Stimulated activated CD8-positive, alpha-beta memory T cell treated with anti-CD3 and anti-CD28 coated beads, Interleukin-12 subunit alpha, Interleukin-12 subunit beta, amount 100 ng/mL, for 24 hours (primary cell): ENCODE measurements around the gene SLC16A7.
"Not testable (repeated sequence)": the region's sequence is repeated elsewhere in the genome, so short reads cannot be mapped to it uniquely, and the experiment has no call there.

Experiments used
- DNase-seq: peaks from one replicate; pipeline ENCODE4 v3.0.0-alpha.2; 2020; ENCODE audit errors: extremely low read depth

Gene SLC16A7, protein sequence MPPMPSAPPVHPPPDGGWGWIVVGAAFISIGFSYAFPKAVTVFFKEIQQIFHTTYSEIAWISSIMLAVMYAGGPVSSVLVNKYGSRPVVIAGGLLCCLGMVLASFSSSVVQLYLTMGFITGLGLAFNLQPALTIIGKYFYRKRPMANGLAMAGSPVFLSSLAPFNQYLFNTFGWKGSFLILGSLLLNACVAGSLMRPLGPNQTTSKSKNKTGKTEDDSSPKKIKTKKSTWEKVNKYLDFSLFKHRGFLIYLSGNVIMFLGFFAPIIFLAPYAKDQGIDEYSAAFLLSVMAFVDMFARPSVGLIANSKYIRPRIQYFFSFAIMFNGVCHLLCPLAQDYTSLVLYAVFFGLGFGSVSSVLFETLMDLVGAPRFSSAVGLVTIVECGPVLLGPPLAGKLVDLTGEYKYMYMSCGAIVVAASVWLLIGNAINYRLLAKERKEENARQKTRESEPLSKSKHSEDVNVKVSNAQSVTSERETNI

DNA sequence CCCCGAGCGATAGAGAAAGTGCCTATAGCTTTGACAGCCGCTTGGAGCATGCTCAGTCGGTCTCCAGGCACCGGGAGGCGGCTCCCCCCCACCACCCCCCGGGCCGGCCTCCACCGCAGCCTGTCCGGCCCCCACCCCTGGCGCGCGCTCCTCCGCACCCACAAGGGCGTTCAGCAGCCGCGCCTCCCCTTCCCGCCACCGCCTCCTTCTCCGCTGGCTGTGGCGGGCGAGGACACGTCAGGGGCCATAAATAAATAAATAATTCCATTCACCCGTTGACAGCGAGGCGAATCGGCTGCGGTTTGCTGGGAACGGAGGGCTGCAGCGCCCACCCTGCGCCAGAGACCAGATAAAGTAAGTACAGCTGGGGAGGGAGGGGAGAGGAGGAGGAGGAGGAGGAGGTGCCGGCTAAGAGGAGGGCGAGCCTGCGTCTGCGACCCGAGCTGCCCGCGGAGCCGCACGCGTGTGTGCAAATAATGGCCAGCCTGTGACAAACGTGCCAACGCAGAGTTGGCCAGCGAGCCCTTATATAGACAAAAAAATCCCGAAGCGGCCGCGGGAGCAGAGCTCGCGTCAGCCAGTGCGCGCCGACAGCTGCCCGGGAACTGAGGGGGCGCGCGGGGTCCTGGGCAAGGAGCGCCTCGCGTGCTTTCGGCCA, at the start of gene SLC16A7:
TSS of gene SLC16A7 (plus strand) at position 147 of the 658 bp plus-strand sequence. CDS start 108,773 bp downstream, outside the sequence.
- DNase-seq: peak; percentile 76

DNA sequence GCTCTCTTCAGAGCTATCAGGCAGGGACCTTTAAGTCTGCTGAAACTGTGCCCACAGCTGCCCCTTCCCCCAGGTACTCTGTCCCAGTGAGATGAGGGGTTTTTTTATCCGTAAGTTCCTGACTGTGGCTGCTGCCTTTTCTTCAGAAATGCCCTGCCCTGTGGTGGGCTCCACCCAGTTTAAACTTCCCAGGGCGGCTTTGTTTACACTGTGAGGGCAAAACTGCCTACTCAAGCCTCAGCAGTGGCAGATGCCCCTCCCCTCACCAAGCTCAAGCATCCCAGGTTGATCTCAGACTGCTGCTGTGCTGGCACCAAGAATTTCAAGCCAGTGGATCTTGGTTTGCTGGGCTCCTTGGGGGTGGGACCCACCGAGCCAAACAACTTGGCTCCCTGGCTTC, 46.9 kb upstream of the SLC16A7 start:
- no peak for DNase-seq

GRCh38 chr12:59559696-59560095, 36.1 kb upstream of the SLC16A7 start:
- DNase-seq: no peak

DNA sequence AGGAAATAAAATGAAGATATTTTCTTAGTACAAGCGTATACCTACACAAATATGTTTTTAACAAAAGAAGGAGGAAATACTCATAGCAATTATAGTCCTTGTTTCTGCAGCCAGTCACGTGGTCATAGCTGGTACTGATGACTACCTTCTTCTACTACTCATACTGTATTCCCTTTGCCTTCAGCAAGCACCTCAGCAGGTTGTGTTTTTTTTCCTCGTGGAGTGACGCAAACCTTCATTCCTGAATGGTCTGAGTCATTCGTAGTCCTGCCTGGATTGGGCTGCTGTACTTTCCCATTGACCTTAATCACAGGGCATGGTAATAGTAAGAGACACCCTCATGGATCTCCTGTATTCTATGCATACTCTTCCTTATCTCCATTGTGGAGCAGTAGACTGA, 25.7 kb upstream of the SLC16A7 start:
- no peak for DNase-seq

DNA sequence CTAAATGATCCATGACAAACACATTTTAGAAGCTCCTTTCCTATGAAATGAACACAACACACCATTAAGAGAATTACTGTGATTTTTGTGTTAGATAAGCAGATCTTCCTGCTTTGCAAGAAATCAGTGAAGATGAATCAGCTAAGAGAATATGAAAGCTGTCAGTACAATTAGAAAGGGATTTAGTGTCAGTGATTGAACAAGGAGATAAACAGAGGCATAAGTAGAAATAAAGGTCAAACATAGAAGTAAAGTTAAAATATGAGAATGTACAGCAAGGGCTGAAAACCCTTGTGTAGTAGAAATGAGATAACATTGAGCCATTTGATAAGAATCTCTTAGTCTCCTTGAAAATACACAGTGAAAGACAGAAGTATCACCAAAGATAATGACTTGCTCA, 21.4 kb upstream of the SLC16A7 start:
- no peak for DNase-seq

DNA sequence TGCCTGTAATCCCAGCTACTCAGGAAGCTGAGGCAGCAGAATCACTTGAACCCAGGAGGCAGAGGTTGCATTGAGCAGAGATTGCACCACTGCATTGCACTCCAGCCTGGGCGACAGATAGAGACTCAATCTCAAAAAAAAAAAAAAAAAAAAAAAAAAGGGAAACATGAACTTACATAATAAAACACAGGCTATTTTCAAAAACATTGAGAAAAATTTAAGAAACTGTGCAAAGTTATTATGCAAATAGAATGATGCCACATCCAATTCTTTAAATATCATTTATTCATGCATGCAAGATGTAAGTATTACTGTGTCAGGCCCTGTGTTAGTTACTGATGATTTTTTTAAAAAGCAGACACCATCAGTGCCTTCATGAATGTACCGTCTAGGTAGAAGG, 20.0 kb upstream of the SLC16A7 start:
- no peak for DNase-seq

GRCh38 chr12:59578254-59578653, 17.6 kb upstream of the SLC16A7 start:
- DNase-seq: no peak

GRCh38 chr12:59579631-59580030, 16.2 kb upstream of the SLC16A7 start:
- no peak for DNase-seq

DNA sequence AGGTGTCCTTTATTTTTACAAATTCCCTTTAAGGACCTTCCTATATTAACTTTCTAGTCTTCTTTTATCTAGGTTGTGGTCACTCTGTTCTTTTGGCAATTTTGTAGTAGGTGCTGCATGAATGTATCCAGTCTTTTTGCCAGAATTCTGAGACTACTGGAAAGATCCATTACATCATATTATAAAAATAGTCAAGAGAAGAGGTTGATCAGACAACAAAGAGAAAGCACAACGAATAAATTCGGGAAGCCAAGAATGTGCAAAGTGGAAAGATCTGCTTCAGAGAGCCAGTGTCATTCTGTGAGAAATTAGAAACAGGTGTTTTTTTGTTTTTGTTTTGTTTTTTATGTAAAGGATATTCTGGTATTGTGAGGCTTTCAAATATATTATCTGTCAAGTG, 15.8 kb upstream of the SLC16A7 start:
- no peak for DNase-seq

DNA sequence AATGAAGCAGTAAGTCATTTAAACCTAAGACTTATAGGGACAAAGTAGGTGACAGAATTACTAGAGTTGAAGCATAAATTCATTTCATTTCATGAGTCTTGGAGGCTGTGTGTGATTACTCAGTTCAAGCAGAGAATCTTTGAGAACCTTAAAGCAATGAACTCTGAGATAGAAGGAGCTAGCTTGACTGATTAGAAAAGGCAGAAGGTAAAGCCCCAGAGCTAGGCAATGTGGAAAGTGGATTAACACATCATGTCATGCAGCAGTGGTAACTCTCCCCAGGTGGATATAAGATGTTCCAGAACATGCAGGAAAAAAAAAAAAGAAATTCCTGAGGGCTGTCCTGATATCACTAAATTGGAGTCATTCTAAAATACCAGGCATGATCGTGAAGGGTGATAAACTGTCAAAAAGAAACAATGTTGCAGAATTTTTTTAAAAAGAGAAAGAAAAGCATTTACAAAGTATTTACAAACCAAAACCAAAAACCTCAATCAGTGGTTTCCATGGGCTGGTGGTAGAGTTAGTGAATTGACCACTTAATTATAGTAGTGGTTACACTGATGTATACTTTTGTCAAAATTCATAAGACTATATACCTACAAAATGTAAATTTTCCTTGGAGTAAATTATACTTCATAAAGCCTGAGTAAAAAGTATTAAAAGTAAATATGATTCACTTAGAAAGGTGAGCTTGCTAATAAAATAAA, 12.7 kb upstream of the SLC16A7 start:
- no peak for DNase-seq

- DNase-seq: no peak
Measured at GRCh38 chr12:59587710-59588109, 8.1 kb upstream of the SLC16A7 start.

DNA sequence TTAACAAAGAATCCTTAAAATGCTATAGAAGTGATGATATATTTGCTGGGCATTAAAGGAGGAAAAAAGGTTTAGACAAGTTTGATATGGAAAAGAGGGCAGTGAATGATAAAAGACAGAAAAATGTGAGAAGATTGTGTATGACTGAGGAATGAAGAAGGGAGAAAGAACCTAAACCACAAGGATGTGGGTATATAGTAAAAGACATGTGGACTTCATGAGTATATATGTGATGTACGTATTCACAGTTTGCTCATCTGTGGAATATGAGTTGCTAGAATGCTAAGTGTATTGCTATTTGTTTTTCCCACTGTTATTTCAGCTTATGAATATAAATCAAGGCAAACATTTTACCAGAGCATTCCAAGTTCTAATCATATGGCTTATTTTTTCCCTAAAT, 2.1 kb upstream of the SLC16A7 start:
- no peak for DNase-seq

GRCh38 chr12:59594943-59595500, 807 bp upstream of the SLC16A7 start:
- DNase-seq: no peak

GRCh38 chr12:59595565-59595882, 305 bp upstream of the SLC16A7 start:
- DNase-seq: no peak

DNA sequence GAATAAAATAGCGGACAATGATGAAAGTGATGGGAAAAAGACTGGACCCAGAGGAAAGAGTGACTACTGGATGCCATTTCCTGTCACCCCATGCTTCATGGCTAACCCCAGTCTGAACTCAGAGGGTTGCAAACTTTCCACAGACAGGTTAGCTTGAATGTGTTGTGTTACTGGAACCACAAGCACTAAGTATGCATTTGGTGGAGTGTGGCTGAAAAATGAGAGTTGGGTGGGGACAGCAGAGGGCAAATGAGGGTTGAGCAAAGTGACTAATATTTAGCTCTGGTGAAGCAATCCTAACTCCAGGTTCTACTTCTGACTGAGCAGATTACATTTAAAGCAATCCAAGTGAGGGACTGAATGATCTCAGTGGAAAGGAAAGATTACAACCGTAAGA, 1.6 kb downstream of the SLC16A7 start:
- peak; percentile 31 for DNase-seq

- no peak for DNase-seq
Measured at GRCh38 chr12:59600171-59600570, 4.3 kb downstream of the SLC16A7 start.

GRCh38 chr12:59603754-59604153, 7.9 kb downstream of the SLC16A7 start:
- DNase-seq: no peak

GRCh38 chr12:59612823-59613434, 17.1 kb downstream of the SLC16A7 start:
- DNase-seq: not testable (repeated sequence)

DNA sequence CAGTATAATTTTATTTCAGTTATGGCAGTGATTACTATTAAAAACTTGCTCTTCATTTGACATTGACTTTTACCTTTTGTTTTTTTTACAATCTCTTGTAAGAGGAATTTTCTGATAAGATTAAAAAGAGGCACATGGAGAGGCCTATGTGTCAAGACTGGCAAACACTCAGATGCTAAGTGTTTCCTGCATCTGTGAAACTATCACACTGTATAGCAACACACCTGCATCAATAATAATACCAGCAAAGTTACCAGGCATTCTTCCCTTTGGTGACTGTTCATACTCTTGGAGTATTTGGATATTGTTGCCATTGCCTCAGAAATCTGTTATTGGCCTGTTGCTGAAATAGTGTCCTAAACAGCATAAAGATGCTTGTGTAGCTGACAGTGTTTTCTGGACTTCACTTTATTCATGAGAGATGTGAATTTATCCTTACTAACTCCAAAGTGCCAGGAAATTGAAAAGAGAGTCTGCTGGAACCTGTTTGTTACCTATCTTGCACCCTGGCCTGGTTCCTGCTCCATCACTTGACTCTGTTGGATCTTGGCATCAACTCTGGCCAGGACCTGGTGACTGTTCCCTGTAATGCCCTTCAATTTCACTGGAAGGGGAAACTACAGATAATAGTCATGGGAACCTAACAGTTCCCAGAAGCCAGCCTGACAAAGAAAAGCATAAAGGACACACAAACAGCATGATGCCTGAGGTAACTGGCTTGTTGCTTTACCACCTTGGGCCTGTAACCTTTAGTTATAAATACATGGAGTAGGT, 19.8 kb downstream of the SLC16A7 start:
- DNase-seq: no peak

GRCh38 chr12:59619461-59620240, 23.8 kb downstream of the SLC16A7 start:
- DNase-seq: no peak
